Hematopoietic multipotent progenitor cell treated with erythropoietin and hydrocortisone succinate and interleukin-3 and kit ligand, for 15 days (in vitro differentiated cells): ENCODE measurements around the gene TSSK6.
A peak's percentile ranks its signal among the peaks of the same experiment; 100 is the strongest.

ENCODE experiments used
- DNase-seq: peaks from one replicate; pipeline ENCODE4 v3.0.0-alpha.2; 2015; ENCODE audit warnings: low spot score

The TSSK6 gene

GRCh38 chr19:19514881-19515641, at the start of gene TSSK6:
Gene TSSK6, minus strand, starts transcription at chr19:19515548. Its CDS starts 121 bp downstream, at chr19:19515427.
- no peak for DNase-seq

GRCh38 chr19:19563348-19563848, 48.0 kb upstream of the TSSK6 start:
- no peak for DNase-seq

GRCh38 chr19:19562665-19563347, 47.5 kb upstream of the TSSK6 start:
- DNase-seq, result no peak

GRCh38 chr19:19561946-19562664, 46.8 kb upstream of the TSSK6 start:
- no peak for DNase-seq

- no peak for DNase-seq
Observed at GRCh38 chr19:19559931-19560330, 44.6 kb upstream of the TSSK6 start.

GRCh38 chr19:19558636-19559035, 43.3 kb upstream of the TSSK6 start:
- DNase-seq, result no peak

GRCh38 chr19:19558055-19558454, 42.7 kb upstream of the TSSK6 start:
- DNase-seq, result no peak

- peak; percentile 65 for DNase-seq
Observed at GRCh38 chr19:19554074-19555023, 39.0 kb upstream of the TSSK6 start.

- DNase-seq, result no peak
Observed at GRCh38 chr19:19553670-19554069, 38.3 kb upstream of the TSSK6 start.

GRCh38 chr19:19552798-19553197, 37.5 kb upstream of the TSSK6 start:
- DNase-seq, result peak; percentile 5

- no peak for DNase-seq
Observed at GRCh38 chr19:19551853-19552192, 36.5 kb upstream of the TSSK6 start.

GRCh38 chr19:19550972-19551852, 35.9 kb upstream of the TSSK6 start:
- no peak for DNase-seq

GRCh38 chr19:19550485-19550929, 35.2 kb upstream of the TSSK6 start:
- DNase-seq, result no peak

GRCh38 chr19:19549804-19550464, 34.6 kb upstream of the TSSK6 start:
- no peak for DNase-seq

- no peak for DNase-seq
Observed at GRCh38 chr19:19548915-19549759, 33.8 kb upstream of the TSSK6 start.

GRCh38 chr19:19547674-19548336, 32.5 kb upstream of the TSSK6 start:
- no peak for DNase-seq

GRCh38 chr19:19546751-19547162, 31.4 kb upstream of the TSSK6 start:
- DNase-seq, result no peak

- DNase-seq, result no peak
Observed at GRCh38 chr19:19545707-19546106, 30.4 kb upstream of the TSSK6 start.
